ENCODE results near the gene C3orf52.

GRCh38 chr3:112097378-112097777 lies 11.2 kb downstream of the C3orf52 start:
- TF ChIP-seq, protein P1, sequence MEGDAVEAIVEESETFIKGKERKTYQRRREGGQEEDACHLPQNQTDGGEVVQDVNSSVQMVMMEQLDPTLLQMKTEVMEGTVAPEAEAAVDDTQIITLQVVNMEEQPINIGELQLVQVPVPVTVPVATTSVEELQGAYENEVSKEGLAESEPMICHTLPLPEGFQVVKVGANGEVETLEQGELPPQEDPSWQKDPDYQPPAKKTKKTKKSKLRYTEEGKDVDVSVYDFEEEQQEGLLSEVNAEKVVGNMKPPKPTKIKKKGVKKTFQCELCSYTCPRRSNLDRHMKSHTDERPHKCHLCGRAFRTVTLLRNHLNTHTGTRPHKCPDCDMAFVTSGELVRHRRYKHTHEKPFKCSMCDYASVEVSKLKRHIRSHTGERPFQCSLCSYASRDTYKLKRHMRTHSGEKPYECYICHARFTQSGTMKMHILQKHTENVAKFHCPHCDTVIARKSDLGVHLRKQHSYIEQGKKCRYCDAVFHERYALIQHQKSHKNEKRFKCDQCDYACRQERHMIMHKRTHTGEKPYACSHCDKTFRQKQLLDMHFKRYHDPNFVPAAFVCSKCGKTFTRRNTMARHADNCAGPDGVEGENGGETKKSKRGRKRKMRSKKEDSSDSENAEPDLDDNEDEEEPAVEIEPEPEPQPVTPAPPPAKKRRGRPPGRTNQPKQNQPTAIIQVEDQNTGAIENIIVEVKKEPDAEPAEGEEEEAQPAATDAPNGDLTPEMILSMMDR (IDR thresholded peaks at IDR 0.05) = no peak
- TF ChIP-seq POLR2A (IDR thresholded peaks at IDR 0.05) = no peak
